ENCODE measurements around the gene GIMAP8. TPM values are rescaled to one million over a fixed set of nuclear protein-coding genes. Genes with fewer than 3 reads are reported as not detected.
A peak's percentile ranks its signal among the peaks of the same experiment; 100 is the strongest.

The GIMAP8 gene
- total RNA-seq, 2 experiments from 2014 or later: 29.2 to 31.0 TPM

GRCh38 chr7:150406567-150407421, 43.6 kb upstream of the GIMAP8 start:
- peak; percentile 50 for DNase-seq
- H3K4me3 Mint-ChIP-seq: peak overlapping the region; percentile 98
- H3K4me1 Mint-ChIP-seq: peaks cover 21% of the 10 kb centered on the region
- H3K36me3 Mint-ChIP-seq: peaks cover 16% of the 10 kb centered on the region
- no peaks in the 10 kb centered on the region for H3K27me3 Mint-ChIP-seq
- H3K27ac Mint-ChIP-seq: peak overlapping the region; percentile 98
- no peaks in the 10 kb centered on the region for H3K9me3 Mint-ChIP-seq
- POLR2A ChIA-PET: interaction anchor here (0.6 to 6.0 kb wide), 12 partner anchors 10 to 349 kb away, joined by 3 to 47 read pairs (median 3); partner anchors contain the start of gene REPIN1
- ATAC-seq (ENCODE audit: low read depth): peak; percentile 53

GRCh38 chr7:150407588-150408392, 42.6 kb upstream of the GIMAP8 start:
- no peak overlapping the region for H3K4me3 Mint-ChIP-seq
- no peaks in the 10 kb centered on the region for H3K27me3 Mint-ChIP-seq
- DNase-seq: no peak
- no peaks in the 10 kb centered on the region for H3K9me3 Mint-ChIP-seq
- ATAC-seq (ENCODE audit: low read depth): no peak
- peaks cover 16% of the 10 kb centered on the region for H3K36me3 Mint-ChIP-seq
- no peak overlapping the region for H3K27ac Mint-ChIP-seq
- POLR2A ChIA-PET: interaction anchor here (1.0 to 6.0 kb wide), 6 partner anchors 10 to 348 kb away, joined by 3 to 47 read pairs (median 4); partner anchors contain the start of gene REPIN1
- peaks cover 21% of the 10 kb centered on the region for H3K4me1 Mint-ChIP-seq

- Mint-ChIP-seq H3K36me3 (peaks cover 18% of the 10 kb centered on the region), H3K4me3 (no peak overlapping the region), H3K27ac (peak overlapping the region; percentile 42), H3K27me3 (no peaks in the 10 kb centered on the region), H3K9me3 (no peaks in the 10 kb centered on the region), H3K4me1 (peaks cover 18% of the 10 kb centered on the region)
- POLR2A ChIA-PET: interaction anchor here (6.0 kb wide), 1 partner anchor 39 kb away, joined by 47 read pairs; the partner anchor contains the start of gene REPIN1
- DNase-seq (no peak), ATAC-seq (ENCODE audit: low read depth) (no peak)
Measured at GRCh38 chr7:150408393-150409299, 41.8 kb upstream of the GIMAP8 start.

GRCh38 chr7:150409300-150410030, 41.0 kb upstream of the GIMAP8 start:
- no peak for ATAC-seq (ENCODE audit: low read depth)
- Mint-ChIP-seq H3K36me3 (peaks cover 18% of the 10 kb centered on the region), H3K9me3 (no peaks in the 10 kb centered on the region), H3K27ac (no peak overlapping the region), H3K27me3 (no peaks in the 10 kb centered on the region), H3K4me1 (peaks cover 15% of the 10 kb centered on the region), H3K4me3 (no peak overlapping the region)
- POLR2A ChIA-PET: no interaction called here
- DNase-seq: no peak

GRCh38 chr7:150410131-150410530, 40.3 kb upstream of the GIMAP8 start:
- Mint-ChIP-seq H3K27me3 (no peaks in the 10 kb centered on the region), H3K27ac (no peak overlapping the region), H3K36me3 (peaks cover 18% of the 10 kb centered on the region), H3K9me3 (no peaks in the 10 kb centered on the region), H3K4me1 (peaks cover 13% of the 10 kb centered on the region), H3K4me3 (no peak overlapping the region)
- ATAC-seq (ENCODE audit: low read depth) (no peak), DNase-seq (no peak)
- POLR2A ChIA-PET: no interaction called here

GRCh38 chr7:150410680-150411346, 39.6 kb upstream of the GIMAP8 start:
- H3K4me3 Mint-ChIP-seq: no peak overlapping the region
- POLR2A ChIA-PET: no interaction called here
- H3K27ac Mint-ChIP-seq: peak overlapping the region; percentile 65

GRCh38 chr7:150411606-150412005, 38.8 kb upstream of the GIMAP8 start:
- Mint-ChIP-seq H3K27ac (no peak overlapping the region), H3K36me3 (peaks cover 15% of the 10 kb centered on the region), H3K27me3 (no peaks in the 10 kb centered on the region), H3K4me1 (peaks cover 6% of the 10 kb centered on the region), H3K9me3 (no peaks in the 10 kb centered on the region), H3K4me3 (no peak overlapping the region)
- POLR2A ChIA-PET: no interaction called here
- DNase-seq (no peak), ATAC-seq (ENCODE audit: low read depth) (no peak)

More at GRCh38 chr7:150410680-150411346, 39.6 kb upstream of the GIMAP8 start:
- H3K36me3 Mint-ChIP-seq: peaks cover 15% of the 10 kb centered on the region
- H3K27me3 Mint-ChIP-seq: no peaks in the 10 kb centered on the region
- ATAC-seq (ENCODE audit: low read depth) (no peak), DNase-seq (no peak)
- H3K4me1 Mint-ChIP-seq: peaks cover 11% of the 10 kb centered on the region
- no peaks in the 10 kb centered on the region for H3K9me3 Mint-ChIP-seq

- POLR2A ChIA-PET: interaction anchor here (0.5 kb wide), 1 partner anchor 491 kb away, joined by 3 read pairs; no protein-coding TSS in a partner anchor
- Mint-ChIP-seq H3K27me3 (no peaks in the 10 kb centered on the region), H3K9me3 (no peaks in the 10 kb centered on the region), H3K4me3 (no peak overlapping the region), H3K27ac (no peak overlapping the region), H3K4me1 (peaks cover 4% of the 10 kb centered on the region), H3K36me3 (peaks cover 15% of the 10 kb centered on the region)
- ATAC-seq (ENCODE audit: low read depth) (no peak), DNase-seq (no peak)
Measured at GRCh38 chr7:150412016-150412415, 38.4 kb upstream of the GIMAP8 start.

- Mint-ChIP-seq H3K9me3 (no peaks in the 10 kb centered on the region), H3K36me3 (peaks cover 13% of the 10 kb centered on the region), H3K27me3 (no peaks in the 10 kb centered on the region), H3K4me1 (peaks cover 1% of the 10 kb centered on the region), H3K4me3 (no peak overlapping the region), H3K27ac (peak overlapping the region; percentile 46)
- POLR2A ChIA-PET: interaction anchor here (0.5 kb wide), 1 partner anchor 490 kb away, joined by 3 read pairs; no protein-coding TSS in a partner anchor
- DNase-seq (no peak), ATAC-seq (ENCODE audit: low read depth) (no peak)
Measured at GRCh38 chr7:150412518-150413488, 37.6 kb upstream of the GIMAP8 start.

- DNase-seq: no peak
- POLR2A ChIA-PET: no interaction called here
Measured at GRCh38 chr7:150413640-150414081, 36.8 kb upstream of the GIMAP8 start.

More at GRCh38 chr7:150413640-150414081, 36.8 kb upstream of the GIMAP8 start:
- peaks cover 1% of the 10 kb centered on the region for H3K4me1 Mint-ChIP-seq
- H3K27me3 Mint-ChIP-seq: no peaks in the 10 kb centered on the region
- peaks cover 11% of the 10 kb centered on the region for H3K36me3 Mint-ChIP-seq
- H3K9me3 Mint-ChIP-seq: no peaks in the 10 kb centered on the region
- no peak overlapping the region for H3K27ac Mint-ChIP-seq
- no peak overlapping the region for H3K4me3 Mint-ChIP-seq
- ATAC-seq (ENCODE audit: low read depth): no peak

All from activated naive CD8-positive, alpha-beta T cell treated with anti-CD3 and anti-CD28 coated beads, Interleukin-2, amount 10 ng/mL, durations not matched to agents 7 days and 5 days (primary cell).